Measurements from ENCODE around the gene PARP16. TPM values are rescaled to one million over a fixed set of nuclear protein-coding genes. Genes with fewer than 3 reads are reported as not detected.
A peak's percentile ranks its signal among the peaks of the same experiment; 100 is the strongest.

The PARP16 gene
- polyA plus RNA-seq, 1 donor, result 14.0 TPM

DNA sequence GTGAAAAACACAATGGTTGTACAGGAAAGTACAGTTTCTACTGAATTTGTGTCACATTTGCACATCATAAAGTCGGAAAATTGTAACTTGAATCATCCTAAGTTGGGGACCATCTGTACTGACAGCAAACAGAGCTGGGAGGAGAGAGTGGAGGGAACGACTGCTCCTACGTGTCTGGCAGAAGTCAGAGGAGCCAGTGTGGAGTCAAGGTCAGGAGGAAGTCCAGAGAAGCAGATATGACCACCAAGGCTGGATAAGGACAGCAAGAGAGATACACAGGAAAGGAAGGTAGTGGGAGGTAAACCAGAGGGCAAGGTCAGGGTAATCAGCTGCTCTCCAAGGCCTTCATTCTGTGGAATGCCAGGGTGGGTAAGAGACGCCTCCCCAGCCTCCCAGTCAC lies 72.7 kb downstream of the PARP16 start:
- Histone ChIP-seq H3K27ac (ENCODE audit: low read length) (no peak overlapping the region), H3K4me1 (ENCODE audit: control insufficient read depth, insufficient read depth, low read length) (peaks cover 10% of the 10 kb centered on the region), H3K36me3 (ENCODE audit: control insufficient read depth, insufficient read depth, low read length) (no peaks in the 10 kb centered on the region), H3K9me3 (ENCODE audit: control insufficient read depth, low read depth, low read length) (no peaks in the 10 kb centered on the region), H3K27me3 (ENCODE audit: control insufficient read depth, insufficient read depth, low read length) (no peaks in the 10 kb centered on the region), H3K4me3 (ENCODE audit: low read length) (no peak overlapping the region)
- WGBS (ENCODE audit: insufficient coverage, low lambda C conversion rate), result no CpG with 5 or more reads among the region's 4 CpGs
- DNase-seq, result no peak

GRCh38 chr15:65213241-65213640 lies 73.4 kb downstream of the PARP16 start:
- Histone ChIP-seq H3K9me3 (ENCODE audit: control insufficient read depth, low read depth, low read length) (no peaks in the 10 kb centered on the region), H3K36me3 (ENCODE audit: control insufficient read depth, insufficient read depth, low read length) (no peaks in the 10 kb centered on the region), H3K27ac (ENCODE audit: low read length) (no peak overlapping the region), H3K4me1 (ENCODE audit: control insufficient read depth, insufficient read depth, low read length) (peaks cover 10% of the 10 kb centered on the region), H3K4me3 (ENCODE audit: low read length) (no peak overlapping the region), H3K27me3 (ENCODE audit: control insufficient read depth, insufficient read depth, low read length) (no peaks in the 10 kb centered on the region)
- WGBS (ENCODE audit: insufficient coverage, low lambda C conversion rate), result no CpG with 5 or more reads among the region's 2 CpGs
- DNase-seq, result no peak

DNA sequence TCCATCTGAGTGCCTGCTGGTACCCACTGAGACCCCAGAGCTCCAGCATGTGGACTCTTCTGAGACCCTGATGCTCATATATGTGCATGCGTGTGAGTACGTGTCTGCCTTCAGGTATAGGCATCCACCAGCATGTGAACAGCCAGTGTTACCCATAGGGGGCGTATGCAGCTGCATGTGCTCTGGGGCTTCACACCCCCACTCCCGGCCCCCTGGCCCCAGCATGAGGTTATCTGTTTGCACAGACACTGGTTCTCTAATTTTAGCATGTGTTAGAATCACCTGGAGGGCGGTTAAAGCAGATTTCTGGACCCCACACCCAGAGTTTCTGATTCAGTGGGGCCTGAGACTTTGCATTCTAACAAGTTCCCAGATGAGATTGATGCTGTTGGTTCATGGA lies 74.6 kb downstream of the PARP16 start:
- WGBS (ENCODE audit: insufficient coverage, low lambda C conversion rate), result no CpG with 5 or more reads among the region's 5 CpGs
- no peaks in the 10 kb centered on the region for H3K9me3 ChIP-seq (ENCODE audit: control insufficient read depth, low read depth, low read length)
- peaks cover 10% of the 10 kb centered on the region for H3K4me1 ChIP-seq (ENCODE audit: control insufficient read depth, insufficient read depth, low read length)
- H3K4me3 ChIP-seq (ENCODE audit: low read length), result no peak overlapping the region
- H3K27me3 ChIP-seq (ENCODE audit: control insufficient read depth, insufficient read depth, low read length), result no peaks in the 10 kb centered on the region
- peak; percentile 39 to 47 for DNase-seq
- no peak overlapping the region for H3K27ac ChIP-seq (ENCODE audit: low read length)
- no peaks in the 10 kb centered on the region for H3K36me3 ChIP-seq (ENCODE audit: control insufficient read depth, insufficient read depth, low read length)

- H3K27ac ChIP-seq (ENCODE audit: low read length), result no peak overlapping the region
- no peaks in the 10 kb centered on the region for H3K36me3 ChIP-seq (ENCODE audit: control insufficient read depth, insufficient read depth, low read length)
- no CpG with 5 or more reads among the region's 6 CpGs for WGBS (ENCODE audit: insufficient coverage, low lambda C conversion rate)
- H3K27me3 ChIP-seq (ENCODE audit: control insufficient read depth, insufficient read depth, low read length), result no peaks in the 10 kb centered on the region
- peak; percentile 39 to 42 for DNase-seq
- no peak overlapping the region for H3K4me3 ChIP-seq (ENCODE audit: low read length)
- peaks cover 10% of the 10 kb centered on the region for H3K4me1 ChIP-seq (ENCODE audit: control insufficient read depth, insufficient read depth, low read length)
- no peaks in the 10 kb centered on the region for H3K9me3 ChIP-seq (ENCODE audit: control insufficient read depth, low read depth, low read length)
Measured at GRCh38 chr15:65211482-65211982, 75.2 kb downstream of the PARP16 start.

DNA sequence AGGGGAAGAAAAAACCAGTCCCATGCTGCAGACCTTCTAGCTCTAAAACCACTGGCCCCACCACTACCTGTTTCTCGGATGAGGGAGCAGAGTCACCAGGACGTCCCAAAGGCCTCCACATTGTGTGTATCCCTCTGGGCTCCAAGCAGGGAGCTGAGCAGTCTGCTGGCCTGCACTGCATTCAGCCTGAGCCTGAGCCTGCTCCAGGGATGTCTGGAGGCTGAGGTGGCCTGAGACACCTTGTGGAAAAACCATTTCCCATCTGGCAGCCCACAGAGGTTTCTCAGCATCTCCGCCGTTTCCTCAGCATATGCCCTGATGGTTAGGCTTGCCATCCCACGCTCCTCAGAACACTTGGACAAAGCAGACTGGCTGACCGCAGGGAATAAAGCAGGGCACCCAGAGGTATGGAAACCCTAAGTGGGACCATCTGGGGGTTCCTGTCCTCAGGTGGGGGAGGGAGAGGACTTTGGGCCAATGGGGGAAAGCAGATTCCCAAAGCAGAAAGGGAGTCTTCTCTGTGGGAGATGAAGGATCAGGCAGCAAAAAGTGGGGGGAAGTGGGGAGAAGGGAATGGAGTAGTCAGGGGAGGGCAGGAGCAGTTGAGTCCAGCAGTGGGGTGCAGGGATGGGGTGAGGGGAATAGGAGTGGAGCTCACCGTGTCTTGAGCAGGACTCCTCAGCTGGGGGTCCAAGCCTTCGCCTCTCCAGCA lies 75.8 kb downstream of the PARP16 start, which contains the start of gene CILP:
Gene CILP (minus strand): TSS at position 704 of the 712 bp plus-strand sequence. CDS start 1,718 bp downstream, outside the sequence.
- Histone ChIP-seq H3K4me1 (ENCODE audit: control insufficient read depth, insufficient read depth, low read length) (peaks cover 10% of the 10 kb centered on the region), H3K27me3 (ENCODE audit: control insufficient read depth, insufficient read depth, low read length) (no peaks in the 10 kb centered on the region), H3K9me3 (ENCODE audit: control insufficient read depth, low read depth, low read length) (no peaks in the 10 kb centered on the region), H3K4me3 (ENCODE audit: low read length) (no peak within 1 kb of the TSS), H3K36me3 (ENCODE audit: control insufficient read depth, insufficient read depth, low read length) (no peaks in the 10 kb centered on the region), H3K27ac (ENCODE audit: low read length) (no peak within 1 kb of the TSS)
- WGBS (ENCODE audit: insufficient coverage, low lambda C conversion rate), result 90% methylated on average over 2 of the region's 8 CpGs
- no peak for DNase-seq

GRCh38 chr15:65209701-65210643 lies 76.7 kb downstream of the PARP16 start:
- no peak for DNase-seq
- Histone ChIP-seq H3K4me1 (ENCODE audit: control insufficient read depth, insufficient read depth, low read length) (peaks cover 10% of the 10 kb centered on the region), H3K9me3 (ENCODE audit: control insufficient read depth, low read depth, low read length) (no peaks in the 10 kb centered on the region), H3K27ac (ENCODE audit: low read length) (no peak overlapping the region), H3K27me3 (ENCODE audit: control insufficient read depth, insufficient read depth, low read length) (no peaks in the 10 kb centered on the region), H3K4me3 (ENCODE audit: low read length) (no peak overlapping the region), H3K36me3 (ENCODE audit: control insufficient read depth, insufficient read depth, low read length) (no peaks in the 10 kb centered on the region)
- no CpG with 5 or more reads among the region's 17 CpGs for WGBS (ENCODE audit: insufficient coverage, low lambda C conversion rate)

DNA sequence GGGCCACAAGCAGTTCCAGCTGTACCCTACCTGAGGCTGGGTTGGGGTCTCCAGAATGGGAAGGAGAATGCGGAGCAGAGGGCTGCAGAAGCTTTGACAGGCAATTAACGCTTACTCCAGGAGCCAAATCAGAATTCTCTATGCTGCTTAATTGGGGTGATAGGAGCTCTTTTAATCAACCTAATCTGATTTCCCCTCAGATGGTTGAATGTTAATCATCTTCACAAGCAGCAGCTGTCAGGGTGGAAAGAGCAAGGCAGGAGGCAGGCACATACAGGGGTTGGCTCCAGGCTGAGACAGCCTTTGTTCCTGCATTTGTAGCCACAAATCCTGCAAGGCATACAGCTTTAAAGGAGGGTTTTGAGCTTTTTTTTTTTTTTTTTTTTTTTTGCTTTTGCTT lies 78.0 kb downstream of the PARP16 start:
- Histone ChIP-seq H3K36me3 (ENCODE audit: control insufficient read depth, insufficient read depth, low read length) (no peaks in the 10 kb centered on the region), H3K4me3 (ENCODE audit: low read length) (no peak overlapping the region), H3K9me3 (ENCODE audit: control insufficient read depth, low read depth, low read length) (no peaks in the 10 kb centered on the region), H3K27me3 (ENCODE audit: control insufficient read depth, insufficient read depth, low read length) (no peaks in the 10 kb centered on the region), H3K27ac (ENCODE audit: low read length) (no peak overlapping the region), H3K4me1 (ENCODE audit: control insufficient read depth, insufficient read depth, low read length) (peaks cover 10% of the 10 kb centered on the region)
- no peak for DNase-seq
- no CpG with 5 or more reads among the region's 2 CpGs for WGBS (ENCODE audit: insufficient coverage, low lambda C conversion rate)

Other genes with a start within 250 kb of the PARP16 start
- gene SLC51B, start 241.5 kb downstream of the PARP16 start, polyA plus RNA-seq, result 20.2 TPM
- gene RASL12, start 218.9 kb downstream of the PARP16 start, polyA plus RNA-seq, result 3.6 TPM
- gene KBTBD13, start 210.1 kb downstream of the PARP16 start, polyA plus RNA-seq, result 0.04 TPM
- gene UBAP1L, start 171.7 kb downstream of the PARP16 start, polyA plus RNA-seq, result 4.9 TPM
- 21.0 TPM for gene PDCD7, start 153.1 kb downstream of the PARP16 start, polyA plus RNA-seq
- 50.0 TPM for gene CLPX, start 101.5 kb downstream of the PARP16 start, polyA plus RNA-seq
- 2.8 TPM for gene CILP, start 75.4 kb downstream of the PARP16 start, polyA plus RNA-seq
- not detected for gene RNU5A-1, start 9.2 kb upstream of the PARP16 start, polyA plus RNA-seq
- not detected for gene RNU5B-1, start 17.8 kb upstream of the PARP16 start, polyA plus RNA-seq
- 1.6 TPM for gene IGDCC3, start 91.1 kb upstream of the PARP16 start, polyA plus RNA-seq
- 8.8 TPM for gene IGDCC4, start 136.1 kb upstream of the PARP16 start, polyA plus RNA-seq
- 35.0 TPM for gene DPP8, start 230.8 kb upstream of the PARP16 start, polyA plus RNA-seq
- 91.3 TPM for gene HACD3, start 243.6 kb upstream of the PARP16 start, polyA plus RNA-seq

All from large intestine (tissue), 3 donors.